ENCODE results near the gene SLC38A7.
A peak's percentile ranks its signal among the peaks of the same experiment; 100 is the strongest.

DNA sequence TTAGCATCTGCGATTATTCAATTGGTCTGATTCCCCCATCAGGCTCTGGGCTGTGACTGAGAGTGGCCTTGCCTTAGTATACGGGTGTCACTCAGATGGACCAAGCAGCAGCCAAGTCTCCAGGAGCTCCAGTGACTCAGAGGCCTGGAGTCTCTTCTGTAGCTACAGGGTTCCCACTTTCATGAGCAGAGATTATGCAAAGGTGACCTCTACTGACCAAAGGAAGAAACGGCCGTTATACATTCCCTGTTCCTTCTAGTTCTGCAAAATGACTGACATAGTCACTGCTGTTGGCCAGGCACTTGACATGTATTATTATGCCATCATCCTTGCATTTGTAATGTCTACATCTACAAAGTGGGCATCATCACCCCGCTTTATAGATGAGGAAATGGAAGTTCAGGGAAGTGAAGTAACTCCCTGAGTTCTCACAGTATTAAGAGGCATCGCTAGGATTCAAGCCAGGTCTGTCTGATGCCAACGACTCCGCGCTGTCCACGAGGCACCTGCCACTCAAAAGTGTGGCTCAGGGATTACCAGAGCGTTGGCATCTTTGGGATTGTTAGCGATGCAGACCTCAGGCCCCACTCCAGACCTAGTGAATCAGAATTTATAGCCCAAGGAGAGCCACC lies 23.3 kb downstream of the SLC38A7 start:
- TF ChIP-seq, protein P1, sequence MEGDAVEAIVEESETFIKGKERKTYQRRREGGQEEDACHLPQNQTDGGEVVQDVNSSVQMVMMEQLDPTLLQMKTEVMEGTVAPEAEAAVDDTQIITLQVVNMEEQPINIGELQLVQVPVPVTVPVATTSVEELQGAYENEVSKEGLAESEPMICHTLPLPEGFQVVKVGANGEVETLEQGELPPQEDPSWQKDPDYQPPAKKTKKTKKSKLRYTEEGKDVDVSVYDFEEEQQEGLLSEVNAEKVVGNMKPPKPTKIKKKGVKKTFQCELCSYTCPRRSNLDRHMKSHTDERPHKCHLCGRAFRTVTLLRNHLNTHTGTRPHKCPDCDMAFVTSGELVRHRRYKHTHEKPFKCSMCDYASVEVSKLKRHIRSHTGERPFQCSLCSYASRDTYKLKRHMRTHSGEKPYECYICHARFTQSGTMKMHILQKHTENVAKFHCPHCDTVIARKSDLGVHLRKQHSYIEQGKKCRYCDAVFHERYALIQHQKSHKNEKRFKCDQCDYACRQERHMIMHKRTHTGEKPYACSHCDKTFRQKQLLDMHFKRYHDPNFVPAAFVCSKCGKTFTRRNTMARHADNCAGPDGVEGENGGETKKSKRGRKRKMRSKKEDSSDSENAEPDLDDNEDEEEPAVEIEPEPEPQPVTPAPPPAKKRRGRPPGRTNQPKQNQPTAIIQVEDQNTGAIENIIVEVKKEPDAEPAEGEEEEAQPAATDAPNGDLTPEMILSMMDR (IDR thresholded peaks at IDR 0.05): peak in 1 of 3 donors; percentile 7
- TF ChIP-seq POLR2A (IDR thresholded peaks at IDR 0.05): no peak
